GM12878 (cell line): ENCODE data around the gene DNAH3. TPM values are rescaled to one million over a fixed set of nuclear protein-coding genes. Genes with fewer than 3 reads are reported as not detected.

Experiments
- ATAC-seq: fragments of 200-7000 bp; cut with Tn5 transposase; 3 replicates; pipeline ENCODE4 v1.9.1; 2020; ENCODE audit warnings: mild to moderate bottlenecking, moderate library complexity
- BruUV-seq: library from RNA; stranded (reverse); fragments of 400-500 nt; replicated peaks from 2 replicates; lab custom pipeline; 2021; lab: Mats Ljungman, UMichigan
- CTCF ChIA-PET: fragments of 300-600 bp; sonication (Branson Sonifier 250); formaldehyde crosslinking; extraction: SDS; loops from one replicate; lab custom pipeline; 2021; ENCODE audit warnings: inconsistent platforms; lab: Yijun Ruan, JAX
- POLR2A ChIA-PET: fragments of 350-600 bp; formaldehyde crosslinking; extraction: SDS; loops from one replicate; lab custom pipeline; 2021; ENCODE audit warnings: inconsistent platforms; lab: Charles Lee
- RAD21 ChIA-PET: fragments of 300-600 bp; sonication (Branson Sonifier 250); formaldehyde crosslinking; loops from one replicate; lab custom pipeline; 2023; ENCODE audit warnings: antibody characterized with exemption; ENCODE audit not compliant: unreplicated experiment; lab: Charles Lee
- SMC1A ChIA-PET: fragments of 300-600 bp; sonication (Branson Sonifier 250); formaldehyde crosslinking; loops from one replicate; lab custom pipeline; 2023; ENCODE audit not compliant: unreplicated experiment, uncharacterized antibody; lab: Charles Lee
- DNase-seq: peaks from one replicate; pipeline ENCODE4 v3.0.0-alpha.2; 2011; ENCODE audit warnings: low read depth, low spot score
- FAIRE-seq: peaks from 3 replicates; lab custom pipeline; 2011; peaks lifted over from hg19 to GRCh38; lab: Jason Lieb, UNC
- H2AFZ ChIP-seq: 2 replicates; pipeline ENCODE4 v1.6.0; 2011; ENCODE audit warnings: low read depth, low read length, control low read depth; ENCODE audit not compliant: control insufficient read depth
- H3K27ac ChIP-seq: 2 replicates; pipeline ENCODE4 v1.5.1; 2011; ENCODE audit warnings: control low read depth; ENCODE audit not compliant: control insufficient read depth, insufficient read depth
- H3K27me3 ChIP-seq, 2 experiments: replicated peaks in 1 of 2; 2 replicates each; pipeline versions ENCODE4 v1.6.0 to v1.6.1; 2011; ENCODE audit warnings: low read length in 1 of 2; ENCODE audit not compliant: control insufficient read depth in 2 of 2, insufficient read depth in 2 of 2
- H3K36me3 ChIP-seq, 2 experiments: 2 replicates each; pipeline ENCODE4 v1.5.1; 2011; ENCODE audit warnings: low read length in 1 of 2; ENCODE audit not compliant: control insufficient read depth in 2 of 2, insufficient read depth in 2 of 2
- H3K4me1 ChIP-seq: 2 replicates; pipeline ENCODE4 v1.6.1; 2011; ENCODE audit warnings: mild to moderate bottlenecking, low read length, moderate library complexity, mixed read lengths; ENCODE audit not compliant: control insufficient read depth, insufficient read depth
- H3K4me2 ChIP-seq: 2 replicates; pipeline ENCODE4 v1.6.0; 2011; ENCODE audit warnings: control low read depth; ENCODE audit not compliant: control insufficient read depth, insufficient read depth
- H3K4me3 ChIP-seq: fragments of 200-600 bp; sonication (generic); 2 replicates; pipeline ENCODE4 v1.5.1; 2016
- H3K79me2 ChIP-seq: 2 replicates; pipeline ENCODE4 v1.6.0; 2011; ENCODE audit warnings: low read length; ENCODE audit not compliant: control insufficient read depth, insufficient read depth
- H3K9ac ChIP-seq: 2 replicates; pipeline ENCODE4 v1.8.0; 2011; ENCODE audit warnings: low read length, control low read depth, mixed read lengths; ENCODE audit not compliant: control insufficient read depth, insufficient read depth
- H3K9me3 ChIP-seq: replicated peaks from 3 replicates; pipeline ENCODE4 v1.5.1; 2011; ENCODE audit warnings: mild to moderate bottlenecking, low read length; ENCODE audit not compliant: control insufficient read depth, insufficient read depth
- H4K20me1 ChIP-seq: 2 replicates; pipeline ENCODE4 v1.6.0; 2011; ENCODE audit not compliant: control insufficient read depth, insufficient read depth
- CTCF ChIP-seq, 3 experiments: IDR thresholded peaks in 2 of 3; conservative IDR thresholded peaks in 1 of 3; 2 replicates each; pipeline ENCODE4 v1.5.1; 2011; ENCODE audit warnings: low read depth in 3 of 3, low read length in 3 of 3, mild to moderate bottlenecking in 3 of 3, control low read depth in 2 of 3, moderate library complexity in 2 of 3, inconsistent platforms in 1 of 3, mixed read lengths in 1 of 3; ENCODE audit not compliant: control insufficient read depth in 2 of 3, insufficient read depth in 1 of 3; ENCODE audit errors: extremely low read depth in 1 of 3
- KAT2A ChIP-seq: conservative IDR thresholded peaks from 2 replicates; pipeline ENCODE4 v1.6.1; 2011; ENCODE audit warnings: low read depth, low read length; ENCODE audit not compliant: control insufficient read depth
- KLF5 ChIP-seq: fragments of 450-650 bp; IDR thresholded peaks from 2 replicates; pipeline ENCODE4 v1.6.1; 2014; ENCODE audit warnings: mild to moderate bottlenecking; ENCODE audit not compliant: partially characterized antibody
- NRF1 ChIP-seq: conservative IDR thresholded peaks from 2 replicates; pipeline ENCODE4 v1.6.1; 2011; ENCODE audit warnings: mild to moderate bottlenecking, low read depth, low read length, improper control_type of control experiment
- POU2F2 ChIP-seq: IDR thresholded peaks from 3 replicates; pipeline ENCODE4 v1.6.1; 2011; ENCODE audit warnings: low read depth, mild to moderate bottlenecking, low read length, borderline replicate concordance
- TCF3 ChIP-seq: IDR thresholded peaks from 2 replicates; pipeline ENCODE4 v1.6.1; 2012; ENCODE audit warnings: low read depth, mild to moderate bottlenecking, low read length, borderline replicate concordance; ENCODE audit not compliant: insufficient read depth
- YBX1 ChIP-seq: fragments of 450-650 bp; IDR thresholded peaks from 2 replicates; pipeline ENCODE4 v1.6.1; 2016; ENCODE audit warnings: antibody characterized with exemption
- ZNF592 ChIP-seq: fragments of 450-650 bp; IDR thresholded peaks from 2 replicates; pipeline ENCODE4 v1.6.1; 2017; ENCODE audit warnings: mild to moderate bottlenecking, moderate library complexity
- ZNF622 ChIP-seq: fragments of 450-650 bp; IDR thresholded peaks from 2 replicates; pipeline ENCODE4 v1.6.1; 2017; ENCODE audit warnings: mild to moderate bottlenecking, inconsistent platforms
- ZZZ3 ChIP-seq: IDR thresholded peaks from 2 replicates; pipeline ENCODE4 v1.6.1; 2011; ENCODE audit warnings: low read depth; ENCODE audit not compliant: control insufficient read depth, insufficient read length
- WGBS: methylation state at CpG from one replicate; pipeline ENCODE4 v1.1.6; 2016; ENCODE audit warnings: low lambda C conversion rate; ENCODE audit not compliant: insufficient replicate concordance, insufficient coverage; ENCODE audit errors: missing lambda C conversion rate; 5-methylcytosine and 5-hydroxymethylcytosine counted together
- in situ Hi-C: fragments of 300-500 bp; cut with MboI; formaldehyde crosslinking; loops from 9 replicates; pipeline ENCODE4 v1.14.3; 2018; ENCODE audit warnings: mixed read lengths
- intact Hi-C: fragments of 100-400 bp; cut with micrococcal nuclease; formaldehyde crosslinking; loops from one replicate; pipeline ENCODE4 v1.14.2; 2022; ENCODE audit not compliant: unreplicated experiment
- polyA plus RNA-seq, 11 experiments: library from polyadenylated mRNA; depleted of rRNA in 4 of 11; unstranded in 6 of 11; stranded (reverse) in 5 of 11; fragments of >200 nt; fragmentation: Nextera tagmentation in 4 of 11; fragmentation: Illumina TruSeq in 1 of 11; extraction: Ambion mirVana in 4 of 11; extraction: Trizol in 1 of 11; gene quantifications; 1 replicate in 1 of 11; 2 replicates in 10 of 11; pipeline versions ENCODE4 v1.2.1 to v1.2.3, GENCODE V29; 2011 to 2016; ENCODE audit warnings: inconsistent platforms in 2 of 11, missing spikeins in 2 of 11, low read depth in 1 of 11
- total RNA-seq, 4 experiments: library from RNA; depleted of rRNA in 3 of 4; stranded (reverse); fragments of >200 nt in 3 of 4; fragmentation: Illumina TruSeq in 1 of 4; extraction: Trizol in 1 of 4; gene quantifications; 2 replicates each; pipeline versions ENCODE4 v1.2.1 to v1.2.3, GENCODE V29; 2013 to 2021

DNAH3 gene
- total and polyA plus RNA-seq, 10 of the 15 experiments (the other 5 are each of a cell fraction or from before 2014, with no cell fraction given) = under 0.01 to 0.04 (median 0.04) TPM; not detected in 5

- CTCF ChIA-PET = interaction anchor here (0.6 to 0.7 kb wide), 2 partner anchors 13 to 131 kb away, joined by 3 read pairs; no protein-coding TSS in a partner anchor
- Histone ChIP-seq H3K4me1 (peaks cover 3% of the 10 kb centered on the region), H3K9ac (no peak overlapping the region), H3K9me3 (no peaks in the 10 kb centered on the region), H3K27me3 (no peaks in the 10 kb centered on the region; a peak in 2 of 4 replicates), H3K4me3 (no peak overlapping the region), H3K4me2 (no peak overlapping the region), H3K79me2 (no peaks in the 10 kb centered on the region), H4K20me1 (no peaks in the 10 kb centered on the region; the same call in 1 of the 2 replicates), H3K27ac (no peak overlapping the region), H2AFZ (no peak overlapping the region), H3K36me3 (no peaks in the 10 kb centered on the region)
- in situ Hi-C loops = loop anchor here (5.0 kb wide), 1 partner anchor 52 kb away; no protein-coding TSS in a partner anchor
- RAD21 ChIA-PET = no interaction called here
- POLR2A ChIA-PET = no interaction called here
- 42% methylated on average over 3 of the region's 3 CpGs for WGBS
- SMC1A ChIA-PET = interaction anchor here (1.0 kb wide), 1 partner anchor 76 kb away, joined by 4 read pairs; no protein-coding TSS in a partner anchor
- DNase-seq (no peak), ATAC-seq (no peak), FAIRE-seq (no peak)
- BruUV-seq = no TSS peak
- TF ChIP-seq KLF5 (no peak), YBX1 (no peak), KAT2A (no peak)
- intact Hi-C loops = loop anchor here (10.0 kb wide), 1 partner anchor 95 kb away; no protein-coding TSS in a partner anchor
These were observed 201.0 kb downstream of the DNAH3 start for GRCh38 chr16:20949660-20950059.

- ChIA-PET CTCF (interaction anchor here (0.6 to 1.5 kb wide), 4 partner anchors 8 to 1694 kb away, joined by 3 to 8 read pairs (median 4); no protein-coding TSS in a partner anchor), RAD21 (no interaction called here), SMC1A (interaction anchor here (0.6 to 1.0 kb wide), 2 partner anchors 74 to 1639 kb away, joined by 3 to 4 read pairs; no protein-coding TSS in a partner anchor), POLR2A (interaction anchor here (0.6 kb wide), 1 partner anchor 117 kb away, joined by 6 read pairs; no protein-coding TSS in a partner anchor)
- ATAC-seq = no peak
- no peak for DNase-seq
- WGBS = 77% methylated on average over 9 of the region's 9 CpGs
- in situ Hi-C loops (loop anchor here (5.0 kb wide), 1 partner anchor 51 kb away; no protein-coding TSS in a partner anchor), intact Hi-C loops (loop anchor here (10.0 kb wide), 1 partner anchor 94 kb away; no protein-coding TSS in a partner anchor)
- no TSS peak for BruUV-seq
- H3K27me3 ChIP-seq = no peaks in the 10 kb centered on the region; a peak in 2 of 4 replicates
- no peaks in the 10 kb centered on the region for H3K9me3 ChIP-seq
- H3K4me3 ChIP-seq = no peak overlapping the region
- H3K36me3 ChIP-seq = no peaks in the 10 kb centered on the region
- peaks cover 13% of the 10 kb centered on the region for H3K4me1 ChIP-seq
- no peaks in the 10 kb centered on the region for H3K79me2 ChIP-seq
- no peak for FAIRE-seq
- H4K20me1 ChIP-seq = no peaks in the 10 kb centered on the region; the same call in 1 of the 2 replicates
- no peak overlapping the region for H3K4me2 ChIP-seq
- no peak overlapping the region for H3K9ac ChIP-seq
- no peak overlapping the region for H2AFZ ChIP-seq
- no peak overlapping the region for H3K27ac ChIP-seq
- TF ChIP-seq ZNF622 (no peak), ZZZ3 (no peak), TCF3 (no peak), CTCF (IDR thresholded peaks at IDR 0.05 in 2 of 3, conservative IDR thresholded peaks at IDR 0.05 in 1 of 3; ENCODE audit: control insufficient read depth in 2 of 3, extremely low read depth in 1 of 3, insufficient read depth in 1 of 3, low read depth in 3 of 3, low read length in 3 of 3) (no peak), POU2F2 (no peak), NRF1 (no peak), ZNF592 (no peak)
These were observed 202.2 kb downstream of the DNAH3 start for GRCh38 chr16:20948444-20948843.
